Superior temporal gyrus (tissue), 1 donor: ENCODE measurements around the gene PYROXD2.
"Not testable (repeated sequence)": the region's sequence is repeated elsewhere in the genome, so short reads cannot be mapped to it uniquely, and the experiment has no call there.

Experiments
- DNase-seq: peaks from one replicate; pipeline ENCODE4 v3.0.0-alpha.2; 2016; ENCODE audit errors: extremely low spot score

Gene PYROXD2

DNA sequence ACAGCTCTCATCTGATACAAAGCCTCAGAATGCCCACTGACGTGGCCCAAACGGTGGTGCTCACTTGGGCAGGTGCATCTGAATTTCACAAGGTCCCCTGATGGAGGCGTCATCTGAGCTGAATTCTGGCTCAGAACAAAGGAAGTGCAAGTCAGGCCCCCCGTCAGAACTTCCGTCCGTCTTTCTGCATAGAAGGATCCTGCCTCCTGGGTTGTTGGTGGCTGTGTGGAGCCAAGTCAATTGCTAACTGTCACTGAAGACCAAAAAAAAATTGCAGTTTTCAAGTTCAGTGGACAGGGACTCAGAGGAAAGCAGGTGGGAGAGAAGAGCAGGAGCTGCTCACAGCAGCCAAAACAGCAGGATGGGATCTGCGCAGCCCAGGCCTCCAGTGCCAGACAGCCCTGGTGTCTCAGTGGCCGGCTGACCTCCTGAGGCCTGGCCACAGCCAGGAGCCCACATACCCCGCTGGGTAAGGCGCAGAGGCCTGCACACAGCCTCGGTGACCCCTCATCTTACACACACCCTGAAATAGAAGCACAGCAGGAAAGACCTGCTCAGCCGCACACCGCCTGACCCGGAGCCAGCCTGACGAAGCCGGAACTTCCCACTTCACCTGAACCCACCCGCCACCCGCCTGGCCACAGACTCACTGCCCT lies 49.4 kb downstream of the PYROXD2 start:
- DNase-seq = no peak

DNA sequence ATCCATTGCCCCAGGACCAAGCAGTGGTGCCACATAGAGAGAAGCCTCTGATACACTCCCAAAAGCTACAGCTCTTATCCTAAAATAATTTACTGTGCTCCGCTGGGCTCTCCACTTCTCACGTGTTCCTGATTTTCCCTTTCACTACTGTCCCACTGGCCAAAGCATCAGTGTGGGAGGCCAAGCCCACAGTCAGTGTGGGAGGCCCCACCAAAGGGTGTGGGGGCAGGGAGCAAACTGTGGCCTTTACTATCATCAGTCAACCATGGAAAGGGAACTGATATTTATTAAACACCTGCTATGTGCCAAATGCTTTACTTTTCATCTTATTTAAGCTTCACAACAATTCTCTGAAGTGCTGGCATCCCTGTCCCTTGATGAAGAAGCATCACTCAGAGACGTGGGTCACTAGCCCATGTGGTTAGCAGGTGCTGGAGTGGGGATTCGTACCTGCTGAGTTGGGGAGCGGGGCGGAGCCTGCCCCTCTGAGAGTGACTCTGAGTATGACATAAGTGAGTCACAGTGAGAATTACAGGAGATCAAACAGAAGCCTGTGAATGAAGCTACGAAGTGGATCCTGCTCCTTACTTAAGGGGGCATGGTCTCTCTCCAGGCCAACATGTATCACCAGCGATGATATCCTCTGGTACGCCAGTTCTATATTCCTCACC lies 50.4 kb downstream of the PYROXD2 start:
- DNase-seq = no peak

DNA sequence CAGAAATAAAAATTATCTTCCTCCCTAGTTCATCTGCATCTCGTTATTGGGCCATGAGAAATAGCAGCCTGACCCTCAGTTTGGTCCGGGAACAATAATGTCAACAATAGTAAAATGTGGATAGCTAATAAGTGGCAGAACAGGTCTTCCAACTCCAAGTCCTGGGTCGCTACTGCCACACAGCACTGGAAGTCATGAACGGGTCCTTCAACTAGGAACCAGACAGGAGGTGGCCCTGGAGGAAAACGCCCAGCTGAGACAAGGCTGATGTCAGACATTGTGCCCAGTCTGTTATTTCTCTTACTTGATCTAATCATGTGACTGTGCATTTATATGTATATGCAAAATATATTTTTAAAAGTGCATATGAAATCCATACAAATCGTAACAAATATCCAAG lies 51.8 kb downstream of the PYROXD2 start:
- no peak for DNase-seq

DNA sequence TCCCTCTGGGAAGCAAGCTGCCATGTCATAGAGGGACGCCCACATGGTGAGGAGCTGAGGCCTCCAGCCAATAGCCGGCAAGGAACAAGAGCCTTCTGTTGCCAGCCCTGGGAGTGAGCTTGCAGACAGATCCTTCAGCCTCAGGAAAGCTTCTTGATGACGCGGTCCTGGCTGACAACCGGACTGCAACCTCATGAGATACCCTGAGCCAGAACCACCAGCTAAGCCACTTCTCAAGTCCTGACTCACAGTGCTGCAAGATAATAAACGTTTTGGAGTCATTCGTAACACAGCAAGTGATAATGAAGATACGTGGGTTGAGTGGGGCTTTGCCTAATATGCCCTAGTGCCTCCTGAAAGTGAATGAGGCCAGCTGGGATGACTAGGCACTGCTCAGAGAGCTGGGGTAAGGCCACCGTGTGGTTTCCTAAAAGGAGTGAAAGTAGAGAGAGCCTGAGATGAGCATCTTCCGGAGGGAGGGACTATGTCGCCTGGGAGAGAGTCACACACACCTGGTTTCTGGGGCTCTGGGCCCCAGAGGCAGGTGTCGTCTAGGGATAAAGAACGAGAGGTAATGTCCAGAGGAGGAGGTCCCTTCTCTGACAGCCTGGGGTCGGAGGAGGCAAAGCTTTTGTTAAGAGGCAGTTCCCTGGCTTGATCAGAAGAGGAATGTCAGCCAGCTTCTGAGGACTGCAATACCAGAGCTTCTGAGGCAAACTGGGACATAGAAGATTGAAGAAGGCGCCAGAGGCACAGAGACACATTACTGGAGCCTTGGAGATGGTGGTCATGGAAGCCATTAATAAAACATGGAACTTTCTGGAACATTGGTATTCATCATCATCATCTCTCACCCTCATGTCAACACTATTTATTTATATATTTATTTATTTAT lies 53.6 kb downstream of the PYROXD2 start:
- DNase-seq = peak; percentile 60

DNA sequence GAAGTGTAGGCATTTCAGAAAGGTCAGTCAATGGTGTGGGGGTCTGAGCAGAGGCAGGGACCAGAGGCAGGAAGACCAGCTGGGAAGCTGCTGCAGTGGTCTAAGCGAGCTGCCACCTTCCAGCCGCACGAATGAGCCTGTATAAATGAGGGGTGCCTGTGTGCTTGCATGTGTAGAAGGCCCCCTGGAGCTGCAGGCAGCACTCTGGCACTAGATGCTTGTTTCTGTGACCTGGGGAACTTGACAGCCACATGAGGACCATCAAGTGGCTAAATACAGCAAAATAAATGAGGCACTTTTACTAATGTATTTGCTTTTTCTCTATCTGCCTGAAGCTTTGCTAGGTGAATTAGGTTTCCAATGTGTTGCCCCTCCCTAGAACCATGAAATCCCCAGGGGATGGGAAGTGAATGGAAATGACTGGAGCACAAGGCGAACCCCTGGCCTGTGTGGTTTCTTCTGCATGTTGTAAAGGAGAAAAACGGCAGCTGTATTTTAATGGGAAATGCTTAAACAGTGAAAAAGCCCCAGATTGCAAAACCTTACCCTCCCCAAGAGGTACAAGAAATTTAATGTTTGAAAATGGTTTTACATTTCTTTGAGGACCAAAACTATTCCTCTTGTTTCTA lies 57.7 kb downstream of the PYROXD2 start:
- no peak for DNase-seq

DNA sequence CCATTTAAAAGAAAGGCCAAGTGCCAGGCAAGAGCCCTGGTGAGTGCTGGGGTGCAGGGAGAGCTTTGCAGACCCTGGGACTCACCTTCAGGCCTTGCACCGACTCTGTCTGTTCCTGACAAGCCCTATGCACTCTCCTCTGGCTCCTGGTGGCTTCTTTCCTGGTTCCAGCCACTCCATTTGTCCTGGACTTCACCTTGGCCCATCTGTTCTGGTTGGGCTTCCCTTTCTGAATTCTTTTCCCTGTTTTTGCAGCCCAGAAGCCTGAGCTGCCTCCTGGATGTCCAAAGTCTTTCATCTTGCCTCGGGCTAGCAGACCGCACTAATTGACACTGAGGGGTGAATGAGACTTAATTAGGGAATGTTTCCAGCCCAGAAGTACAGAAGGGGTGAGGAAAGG lies 60.5 kb downstream of the PYROXD2 start:
- no peak for DNase-seq

DNA sequence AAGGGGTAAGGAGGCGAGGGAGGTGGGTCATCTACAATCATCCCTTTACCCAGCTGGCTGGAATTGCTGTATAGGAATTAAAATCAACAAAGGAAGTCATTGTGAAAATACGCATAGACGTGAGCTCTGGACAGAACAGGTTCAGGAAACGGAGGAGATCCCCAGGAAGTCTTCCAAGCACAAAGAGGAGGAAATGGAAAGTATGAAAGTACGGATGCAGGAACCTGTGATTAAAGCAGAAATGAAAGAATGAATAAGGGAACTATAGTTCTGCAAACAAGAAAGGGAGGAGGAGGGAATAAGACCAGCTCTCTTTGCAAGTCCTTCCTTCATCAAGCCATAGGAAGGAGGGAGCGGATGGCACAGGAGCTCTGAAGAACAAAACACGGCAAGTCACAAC lies 61.8 kb downstream of the PYROXD2 start:
- DNase-seq = no peak

DNA sequence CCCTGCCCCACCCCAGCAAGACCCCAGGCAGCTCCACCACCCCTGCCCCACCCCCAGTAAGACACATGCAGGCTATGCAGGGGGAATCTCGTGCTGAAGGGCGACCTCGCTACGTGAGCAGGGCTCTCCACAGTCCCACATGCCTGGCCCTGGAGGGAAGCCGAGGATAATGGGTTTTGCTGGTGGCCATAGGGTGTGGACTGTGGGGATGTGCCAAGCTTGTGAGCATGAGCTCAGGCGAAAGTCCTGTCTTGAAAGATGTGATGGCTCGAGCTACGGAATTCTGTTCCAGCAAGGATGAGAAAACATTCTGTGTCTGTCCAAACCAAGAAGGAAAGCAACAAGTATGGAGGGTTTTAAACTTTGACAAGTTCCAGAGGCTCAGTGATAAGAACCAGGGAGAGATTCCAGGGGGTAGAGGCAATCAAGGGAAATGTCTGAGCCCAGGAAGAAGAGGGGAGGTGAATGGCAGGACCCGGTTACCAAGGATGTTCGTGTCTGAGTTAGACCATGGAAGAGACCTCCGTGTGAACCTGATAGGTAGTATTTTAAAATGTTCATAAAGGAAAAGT lies 63.1 kb downstream of the PYROXD2 start:
- DNase-seq = no peak

DNA sequence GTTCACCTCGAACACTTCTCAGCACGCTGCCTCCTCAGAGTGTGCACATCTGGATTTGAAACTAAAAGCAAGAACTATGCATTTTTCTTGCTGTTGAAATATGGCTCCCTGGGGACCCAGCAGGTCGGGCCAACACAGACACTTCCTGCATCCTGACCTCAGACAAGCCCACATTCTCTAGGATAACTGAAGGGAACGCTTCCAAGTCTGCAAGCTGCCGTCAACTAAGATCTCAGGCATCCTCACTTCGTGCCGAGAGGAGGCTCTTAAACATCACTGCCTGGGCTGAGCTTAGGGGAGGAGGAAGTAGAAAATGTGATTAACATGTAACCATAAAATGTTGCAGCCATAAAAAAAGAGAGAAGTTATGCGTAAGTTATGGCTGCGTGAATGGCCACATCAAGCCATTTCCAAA lies 65.5 kb downstream of the PYROXD2 start:
- no peak for DNase-seq

DNA sequence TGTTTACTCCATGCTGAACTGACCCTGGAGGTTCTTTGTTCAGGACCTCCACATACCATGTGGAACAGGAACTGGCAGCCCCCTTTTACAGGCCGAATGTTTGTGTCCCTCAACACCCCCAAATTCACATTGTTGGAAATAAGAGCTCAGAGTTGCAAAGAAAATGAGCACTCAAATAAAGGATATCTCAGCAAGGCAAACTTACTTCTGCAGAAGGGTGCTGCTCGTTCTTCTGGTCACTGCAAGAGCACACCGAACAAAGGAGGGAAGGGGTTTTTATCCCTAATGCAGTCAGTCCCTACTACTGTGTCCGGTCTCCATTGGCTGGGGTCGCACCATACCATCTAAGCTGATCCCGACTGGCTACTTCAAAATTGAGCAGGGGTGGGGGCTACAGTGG lies 68.1 kb downstream of the PYROXD2 start:
- no peak for DNase-seq

DNA sequence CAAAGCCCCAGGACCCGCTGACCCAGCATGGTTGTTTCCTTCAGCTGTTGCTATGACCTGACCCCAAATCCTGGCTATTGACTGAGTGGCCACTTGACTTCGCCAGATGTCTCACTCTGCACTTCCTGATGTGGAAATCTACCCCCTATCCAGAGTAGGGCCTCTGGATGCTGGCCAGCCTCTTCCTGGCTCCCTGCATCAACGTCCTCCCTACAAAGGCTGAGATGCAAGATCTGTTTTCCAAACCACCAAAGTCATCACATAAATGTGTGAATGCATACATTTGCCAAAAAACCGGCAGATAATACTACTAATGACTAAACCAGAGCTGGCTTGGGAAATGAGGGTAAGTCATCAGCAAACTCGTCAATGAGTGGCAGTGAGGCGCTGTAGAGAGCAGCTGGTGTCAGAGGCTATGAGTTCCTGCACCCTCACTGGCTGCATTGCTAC lies 70.4 kb downstream of the PYROXD2 start:
- DNase-seq = no peak

DNA sequence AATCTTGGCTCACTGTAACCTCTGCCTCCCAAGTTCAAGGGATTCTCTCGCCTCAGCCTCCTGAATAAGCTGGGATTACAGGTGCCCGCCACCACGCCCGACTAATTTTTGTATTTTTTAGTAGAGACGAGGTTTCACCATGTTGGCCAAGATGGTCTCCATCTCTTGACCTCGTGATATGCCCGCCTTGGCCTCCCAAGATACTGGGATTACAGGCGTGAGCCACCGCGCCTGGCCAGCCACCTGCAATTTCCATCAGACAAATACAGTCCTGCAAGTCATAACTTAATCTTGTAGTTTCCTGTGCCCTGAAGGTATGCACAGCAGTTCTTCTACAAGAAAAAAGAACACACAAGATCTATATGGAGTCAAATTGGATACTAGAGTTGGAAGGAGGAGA lies 73.3 kb downstream of the PYROXD2 start:
- DNase-seq = not testable (repeated sequence)

DNA sequence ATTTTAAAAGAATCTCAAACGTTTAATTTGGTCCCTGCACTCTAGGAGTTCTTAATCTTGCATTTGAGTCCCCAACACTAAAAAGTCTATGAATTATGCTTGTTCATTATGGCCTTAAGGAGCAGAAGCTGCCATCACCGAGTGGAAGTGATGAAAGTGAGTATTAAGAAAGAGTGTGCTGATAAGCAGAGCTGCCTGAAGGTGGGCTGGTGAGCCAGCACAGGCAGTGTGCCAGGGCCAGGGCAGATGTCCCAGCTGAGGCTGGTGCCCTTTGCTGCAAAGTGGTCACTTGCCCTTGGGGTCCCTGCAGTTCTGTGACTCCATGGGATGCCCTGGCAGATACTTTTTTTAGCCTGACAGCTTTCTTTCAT lies 74.1 kb downstream of the PYROXD2 start:
- no peak for DNase-seq

DNA sequence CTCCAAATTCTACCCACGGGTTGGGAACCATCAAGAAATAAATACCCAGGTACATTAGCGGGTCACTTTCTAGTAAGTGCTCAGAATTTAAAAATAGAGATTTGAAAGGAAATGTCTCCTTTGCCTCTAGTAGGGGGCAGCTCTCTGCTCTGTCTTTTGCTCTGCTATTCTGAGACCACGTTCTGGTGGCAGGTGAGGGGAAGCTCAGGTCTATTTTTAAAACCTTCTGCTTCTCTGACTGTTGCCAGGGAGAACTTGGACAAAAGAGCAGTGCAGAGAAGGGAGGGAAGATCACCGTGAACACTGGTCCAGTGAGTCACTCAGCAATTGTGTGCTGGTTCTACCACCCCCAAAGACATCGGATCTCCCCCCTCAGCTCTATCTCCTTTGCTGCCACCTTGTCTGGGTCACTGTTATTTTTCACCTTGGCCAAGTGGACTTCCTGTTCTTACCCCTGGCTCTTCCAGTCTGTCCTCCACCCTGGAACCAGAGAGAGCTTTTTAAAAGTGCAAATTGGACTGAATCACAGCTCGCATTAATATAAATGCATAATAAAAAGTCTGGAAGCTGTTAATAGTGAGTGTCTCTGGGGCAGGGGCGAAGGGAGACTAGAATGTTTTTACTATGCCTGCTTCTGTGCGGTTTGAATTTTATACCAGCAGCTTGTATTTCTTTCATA lies 74.6 kb downstream of the PYROXD2 start:
- DNase-seq = peak; percentile 59

DNA sequence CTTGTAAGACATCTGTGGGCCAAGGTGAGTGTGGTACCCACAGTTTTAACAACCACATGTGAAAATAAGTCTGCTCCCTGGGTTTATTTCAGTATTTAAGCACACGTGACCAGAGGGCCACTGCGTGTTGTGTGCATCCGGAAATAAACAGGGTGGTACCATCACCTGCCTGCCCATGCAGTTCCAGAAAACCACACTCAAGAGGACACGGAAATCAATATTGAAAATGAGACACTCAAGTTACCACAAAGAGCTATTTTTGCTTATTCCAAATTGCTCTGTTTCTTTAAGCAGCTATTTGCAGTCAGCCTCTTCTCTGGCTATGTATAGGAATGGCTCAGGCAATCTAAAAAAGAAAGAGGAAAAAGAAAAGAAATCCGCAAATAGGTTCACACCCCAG lies 75.2 kb downstream of the PYROXD2 start:
- DNase-seq = no peak

DNA sequence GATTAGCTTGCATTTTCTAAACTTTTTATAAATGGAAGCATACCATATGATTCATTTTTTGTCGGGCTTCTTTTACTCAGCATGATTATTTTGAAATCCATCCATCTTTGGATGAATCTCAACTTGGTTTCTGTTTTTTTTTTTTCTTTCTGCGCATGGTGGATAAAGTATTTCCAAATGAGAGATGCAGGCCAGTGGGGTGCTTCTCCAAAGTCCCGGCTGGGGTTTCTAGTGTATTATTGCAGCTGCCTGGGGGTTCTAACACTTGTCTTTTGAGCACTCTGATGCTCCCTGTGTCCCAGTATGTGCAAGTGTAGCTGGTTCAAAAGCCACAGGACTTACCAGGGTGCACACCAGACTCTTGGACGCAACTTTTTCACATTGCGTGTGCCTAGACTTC lies 76.1 kb downstream of the PYROXD2 start:
- no peak for DNase-seq

DNA sequence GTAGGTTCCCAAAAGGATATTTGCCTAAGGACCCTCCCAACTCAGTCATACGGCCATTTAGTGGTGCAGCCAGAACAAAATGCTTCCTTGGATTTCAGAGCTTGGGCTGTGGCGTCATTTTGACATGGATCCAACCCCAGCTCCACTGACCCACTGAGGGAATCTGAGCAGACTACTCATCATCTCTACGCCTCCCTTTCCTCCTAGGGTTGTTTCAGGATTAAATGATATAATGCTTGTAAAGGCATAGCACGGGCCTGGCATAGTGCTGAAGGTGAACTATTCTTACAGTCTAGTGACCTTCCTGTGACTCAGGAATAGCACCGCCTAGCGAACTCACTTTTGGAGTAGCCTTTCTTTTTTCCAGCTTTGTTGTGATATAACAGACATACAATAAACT lies 76.7 kb downstream of the PYROXD2 start:
- DNase-seq = no peak

DNA sequence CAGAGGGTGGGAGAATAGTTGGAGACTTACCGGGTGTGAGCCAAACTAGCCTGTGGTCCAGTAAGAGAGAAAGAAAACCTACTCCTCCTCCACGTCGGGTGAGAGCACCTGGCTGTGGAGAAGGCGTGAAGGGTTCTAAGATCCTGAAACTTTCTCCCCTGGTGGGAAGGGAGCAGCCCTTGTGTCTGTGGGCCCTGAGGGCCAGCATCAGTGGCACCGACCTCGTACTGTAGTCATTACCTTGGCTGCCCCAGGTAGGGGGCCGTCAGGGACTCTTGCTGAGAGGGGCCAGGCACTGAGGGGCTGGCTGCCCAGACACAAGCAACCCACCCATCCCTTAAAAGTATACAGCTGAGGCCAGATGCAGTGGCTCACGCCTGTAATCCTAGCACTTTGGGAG lies 77.5 kb downstream of the PYROXD2 start:
- no peak for DNase-seq
